UCSD-AML1 (cell line): ENCODE measurements around the gene GATD1.
A peak's percentile ranks its signal among the peaks of the same experiment; 100 is the strongest.

Source experiments
- DNase-seq: peaks from one replicate; lab custom pipeline; 2025; ENCODE audit not compliant: unreplicated experiment; lab: John Stamatoyannopoulos, UW

The GATD1 gene, protein sequence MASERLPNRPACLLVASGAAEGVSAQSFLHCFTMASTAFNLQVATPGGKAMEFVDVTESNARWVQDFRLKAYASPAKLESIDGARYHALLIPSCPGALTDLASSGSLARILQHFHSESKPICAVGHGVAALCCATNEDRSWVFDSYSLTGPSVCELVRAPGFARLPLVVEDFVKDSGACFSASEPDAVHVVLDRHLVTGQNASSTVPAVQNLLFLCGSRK

DNA sequence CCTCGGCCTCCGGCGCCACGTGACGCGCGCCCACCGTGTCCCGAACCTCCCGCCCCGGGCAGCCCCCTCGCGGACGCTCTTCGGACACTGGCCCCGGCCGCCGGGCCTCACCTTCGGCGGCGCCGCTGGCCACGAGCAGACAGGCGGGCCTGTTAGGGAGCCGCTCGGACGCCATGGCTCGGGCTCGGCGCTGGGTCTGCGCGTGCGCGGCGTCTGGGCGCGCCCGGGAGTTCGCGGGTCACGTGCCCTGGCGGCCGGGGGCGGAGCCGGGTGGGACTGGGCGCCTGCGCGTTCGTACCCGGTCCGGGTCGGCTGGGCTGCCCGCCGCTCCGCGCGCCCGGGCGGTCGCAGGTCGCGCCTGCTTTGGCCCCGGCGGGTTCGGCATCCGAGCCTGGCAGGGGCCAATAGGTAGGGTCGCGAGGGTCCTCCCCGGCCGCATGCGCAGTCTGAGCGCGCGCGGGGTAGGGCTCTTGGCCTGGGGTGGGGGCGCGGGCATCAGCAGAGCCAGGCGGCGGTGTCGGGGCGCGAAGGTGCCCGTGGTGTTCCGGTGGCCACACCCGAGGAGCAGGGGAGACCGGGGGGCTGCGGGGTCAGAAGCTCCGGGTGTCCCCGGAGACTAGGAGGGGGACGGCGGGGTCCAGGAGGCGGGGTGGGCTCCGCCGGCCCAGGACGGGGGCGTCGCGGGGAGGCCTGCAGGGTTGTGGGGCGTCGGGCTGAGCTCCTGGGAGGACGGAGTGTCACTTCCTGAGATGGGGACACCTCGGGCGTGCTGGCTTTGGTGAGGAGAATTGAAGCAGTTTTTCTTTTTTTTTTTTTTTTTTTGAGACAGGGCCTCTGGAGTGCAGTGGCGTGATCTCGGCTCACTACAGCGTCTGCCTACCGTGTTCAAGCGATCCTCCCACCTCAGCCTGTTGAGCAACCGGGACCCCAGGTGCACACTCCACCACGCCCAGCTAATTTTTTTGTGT is at the start of gene GATD1:
Gene GATD1 (minus strand): TSS at position 200 of the 968 bp plus-strand sequence. CDS start 25 bp downstream, at position 175.
- DNase-seq, result peak; percentile 92

DNA sequence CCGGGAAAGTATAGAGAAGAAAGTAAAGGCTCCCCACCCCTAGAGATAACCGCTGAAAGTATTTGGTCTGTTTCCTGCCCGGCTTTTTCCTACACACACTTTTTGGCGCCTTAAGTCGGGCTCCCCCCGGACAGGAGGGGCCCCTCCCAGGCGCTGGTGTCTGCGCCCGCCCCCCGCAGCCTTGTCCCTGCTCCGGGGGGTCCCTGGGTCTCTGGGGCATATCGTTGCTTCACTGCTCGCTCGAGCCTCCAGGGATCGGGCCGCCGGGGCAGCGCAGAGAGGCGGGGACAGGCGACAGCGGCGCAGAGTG is 49.5 kb upstream of the GATD1 start:
- DNase-seq, result no peak

DNA sequence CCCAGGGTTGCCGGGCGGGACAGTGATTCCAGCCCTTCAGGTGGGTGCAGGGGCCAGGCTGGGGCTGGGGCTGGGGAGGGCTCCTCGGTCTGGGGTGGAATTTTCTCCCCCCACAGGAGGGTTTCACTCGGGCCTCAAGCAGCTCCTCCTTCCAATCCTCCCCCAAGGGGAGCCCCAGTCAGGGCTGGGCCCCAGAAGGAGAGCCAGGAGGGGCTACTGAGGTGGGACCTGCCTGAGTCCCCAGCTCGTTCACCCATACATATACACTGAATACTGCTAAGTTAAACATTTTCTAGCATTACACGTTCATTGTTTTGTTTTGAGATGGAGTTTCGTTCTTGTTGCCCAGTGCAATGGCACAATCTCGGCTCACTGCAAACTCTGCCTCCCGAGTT is 48.9 kb upstream of the GATD1 start:
- no peak for DNase-seq

DNA sequence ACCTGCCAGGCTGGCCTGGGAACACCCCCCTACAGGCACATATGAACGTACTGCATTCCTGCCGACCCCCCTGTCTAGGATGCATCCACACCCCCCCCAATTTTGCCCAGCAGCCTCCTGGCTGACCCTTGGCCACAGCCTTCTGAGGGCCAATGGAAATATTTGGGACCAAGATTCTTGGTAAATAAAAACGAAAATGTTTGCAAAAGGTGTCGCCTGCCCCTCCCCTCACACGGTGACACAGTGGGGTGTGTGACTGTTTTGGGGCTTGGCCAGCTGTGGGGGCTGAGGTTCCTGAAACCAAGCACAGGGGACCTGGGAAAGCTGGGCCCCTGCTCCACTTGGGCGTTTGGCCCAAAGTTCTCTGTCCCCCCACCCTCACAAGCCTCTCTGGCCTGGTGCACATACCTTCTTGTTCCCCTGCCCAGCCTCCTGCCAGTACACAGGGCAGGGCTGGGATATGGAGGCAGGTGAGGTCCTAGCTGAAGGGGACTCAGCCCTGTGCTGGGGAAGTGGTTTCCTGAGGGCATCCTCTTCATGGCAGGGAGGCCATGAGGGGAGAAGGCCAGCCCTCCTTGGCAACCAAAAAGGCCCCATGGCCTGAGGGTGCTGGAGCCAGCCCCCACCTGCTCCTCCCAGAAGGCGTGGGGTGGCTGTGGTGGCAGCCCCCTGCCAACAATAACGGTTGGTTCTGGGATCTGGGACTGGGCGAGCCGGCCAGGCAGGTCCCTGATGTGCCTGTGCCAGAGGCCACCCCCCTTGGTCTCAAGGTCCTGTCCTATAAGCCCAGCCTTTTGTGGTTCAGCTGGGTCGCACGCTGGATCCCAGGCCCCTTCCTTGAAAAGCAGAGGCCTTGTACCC is 48.3 kb upstream of the GATD1 start:
- DNase-seq, result no peak

DNA sequence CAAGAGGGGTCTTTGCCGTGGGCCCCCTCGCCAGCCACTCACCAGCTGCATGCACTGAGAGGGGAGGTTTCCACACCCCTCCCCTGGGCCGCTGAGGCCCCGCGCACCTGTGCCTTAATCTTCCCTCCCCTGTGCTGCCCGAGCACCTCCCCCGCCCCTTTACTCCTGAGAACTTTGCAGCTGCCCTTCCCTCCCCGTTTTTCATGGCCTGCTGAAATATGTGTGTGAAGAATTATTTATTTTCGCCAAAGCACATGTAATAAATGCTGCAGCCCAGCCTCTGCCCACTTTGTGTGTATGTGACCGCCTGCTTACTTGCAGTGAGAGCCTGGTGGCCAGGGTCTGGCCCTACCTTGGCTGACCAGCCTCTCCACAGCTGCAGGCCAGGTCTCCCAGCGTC is 47.7 kb upstream of the GATD1 start:
- DNase-seq, result no peak

DNA sequence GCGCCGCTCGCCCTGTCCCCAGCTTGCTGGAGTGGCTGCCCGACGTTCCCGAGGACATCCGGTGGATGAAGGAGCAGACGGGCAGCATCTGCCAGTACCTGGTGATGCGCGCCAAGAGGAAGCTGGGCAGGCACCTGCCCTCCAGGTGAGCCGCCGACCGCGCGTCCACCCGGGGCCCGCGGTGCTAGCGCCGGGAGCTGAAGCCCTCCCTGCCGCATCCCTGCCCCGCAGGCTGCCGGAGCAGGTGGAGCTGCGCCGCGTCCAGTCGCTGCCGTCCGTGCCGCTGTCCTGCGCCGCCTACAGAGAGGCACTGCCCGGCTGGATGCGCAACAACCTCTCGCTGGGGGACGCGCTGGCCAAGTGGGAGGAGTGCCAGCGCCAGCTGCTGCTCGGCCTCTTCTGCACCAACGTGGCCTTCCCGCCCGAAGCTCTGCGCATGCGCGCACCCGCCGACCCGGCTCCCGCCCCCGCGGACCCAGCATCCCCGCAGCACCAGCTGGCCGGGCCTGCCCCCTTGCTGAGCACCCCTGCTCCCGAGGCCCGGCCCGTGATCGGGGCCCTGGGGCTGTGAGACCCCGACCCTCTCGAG is 47.1 kb upstream of the GATD1 start:
- DNase-seq, result no peak

DNA sequence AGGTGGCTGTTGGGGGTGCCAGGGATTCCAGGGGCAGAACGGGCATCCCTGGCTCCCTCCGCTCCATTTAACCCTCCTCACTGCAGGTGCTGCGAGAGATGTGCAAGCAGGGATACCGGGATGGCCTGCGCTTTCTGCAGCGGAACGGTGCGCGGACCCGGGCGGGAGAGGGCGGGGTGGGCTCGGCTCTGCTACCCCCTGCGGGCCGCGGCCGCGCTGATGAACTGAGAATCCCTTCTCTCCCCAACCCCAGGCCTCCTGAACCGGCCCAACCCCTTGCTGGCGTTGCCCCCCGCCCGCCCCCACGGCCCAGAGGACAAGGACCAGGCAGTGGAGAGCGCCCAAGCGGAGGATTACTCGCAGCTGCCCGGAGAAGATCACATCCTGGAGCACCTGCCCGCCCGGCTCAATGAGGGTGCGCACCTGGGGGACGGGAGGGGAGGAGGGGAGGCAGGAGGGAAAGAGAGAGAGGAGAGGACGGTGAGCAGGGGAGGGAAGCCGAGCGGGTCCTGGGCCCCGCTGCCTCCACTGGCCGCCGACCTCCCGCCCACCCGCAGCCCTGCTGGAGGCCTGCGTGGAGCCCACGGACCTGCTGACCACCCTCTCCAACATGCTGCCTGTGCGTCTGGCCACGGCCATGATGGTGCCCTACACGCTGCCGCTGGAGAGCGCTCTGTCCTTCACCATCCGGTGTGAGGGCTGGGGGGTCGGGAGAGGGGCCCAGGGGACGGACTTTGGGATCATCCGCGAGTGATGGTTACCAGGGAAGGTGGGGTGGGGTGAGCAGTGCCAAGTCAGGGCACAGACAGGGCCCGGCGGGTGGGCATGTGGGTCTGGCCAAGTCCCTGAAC is 46.4 kb upstream of the GATD1 start:
- DNase-seq, result no peak

DNA sequence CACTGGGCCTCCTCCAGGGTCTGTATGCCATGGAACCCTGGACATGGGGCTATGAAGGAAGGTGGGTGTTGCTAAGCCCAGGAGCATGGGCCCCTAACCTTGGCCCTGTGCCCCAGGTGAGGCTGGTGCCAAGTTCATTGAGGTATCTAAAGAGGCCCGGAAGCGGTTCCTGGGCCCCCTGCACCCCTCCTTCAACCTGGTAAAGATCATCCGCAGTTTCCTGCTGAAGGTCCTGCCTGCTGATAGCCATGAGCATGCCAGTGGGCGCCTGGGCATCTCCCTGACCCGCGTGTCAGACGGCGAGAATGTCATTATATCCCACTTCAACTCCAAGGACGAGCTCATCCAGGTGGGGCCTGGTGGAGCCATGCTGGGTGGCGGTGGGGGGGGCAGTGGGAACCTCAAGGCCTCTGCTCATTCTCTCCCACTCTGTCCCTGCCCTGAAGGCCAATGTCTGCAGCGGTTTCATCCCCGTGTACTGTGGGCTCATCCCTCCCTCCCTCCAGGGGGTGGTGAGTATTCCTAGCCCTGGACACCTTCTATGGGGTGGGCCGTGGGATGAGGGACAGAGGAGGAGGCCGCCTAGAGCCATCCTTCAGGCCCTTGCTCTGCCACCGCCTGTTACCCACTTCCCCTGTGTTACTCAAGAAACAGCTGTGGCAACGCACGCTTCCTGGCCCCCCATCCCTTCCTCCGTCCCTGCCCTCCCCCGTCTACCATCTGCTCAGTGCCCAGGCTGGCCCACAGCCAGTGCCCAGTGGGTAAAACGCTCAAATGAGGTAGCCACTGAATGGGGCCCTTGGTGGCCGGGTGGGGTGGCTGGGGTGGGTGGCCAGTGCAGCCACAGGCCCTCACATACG is 44.5 kb upstream of the GATD1 start:
- DNase-seq, result no peak

DNA sequence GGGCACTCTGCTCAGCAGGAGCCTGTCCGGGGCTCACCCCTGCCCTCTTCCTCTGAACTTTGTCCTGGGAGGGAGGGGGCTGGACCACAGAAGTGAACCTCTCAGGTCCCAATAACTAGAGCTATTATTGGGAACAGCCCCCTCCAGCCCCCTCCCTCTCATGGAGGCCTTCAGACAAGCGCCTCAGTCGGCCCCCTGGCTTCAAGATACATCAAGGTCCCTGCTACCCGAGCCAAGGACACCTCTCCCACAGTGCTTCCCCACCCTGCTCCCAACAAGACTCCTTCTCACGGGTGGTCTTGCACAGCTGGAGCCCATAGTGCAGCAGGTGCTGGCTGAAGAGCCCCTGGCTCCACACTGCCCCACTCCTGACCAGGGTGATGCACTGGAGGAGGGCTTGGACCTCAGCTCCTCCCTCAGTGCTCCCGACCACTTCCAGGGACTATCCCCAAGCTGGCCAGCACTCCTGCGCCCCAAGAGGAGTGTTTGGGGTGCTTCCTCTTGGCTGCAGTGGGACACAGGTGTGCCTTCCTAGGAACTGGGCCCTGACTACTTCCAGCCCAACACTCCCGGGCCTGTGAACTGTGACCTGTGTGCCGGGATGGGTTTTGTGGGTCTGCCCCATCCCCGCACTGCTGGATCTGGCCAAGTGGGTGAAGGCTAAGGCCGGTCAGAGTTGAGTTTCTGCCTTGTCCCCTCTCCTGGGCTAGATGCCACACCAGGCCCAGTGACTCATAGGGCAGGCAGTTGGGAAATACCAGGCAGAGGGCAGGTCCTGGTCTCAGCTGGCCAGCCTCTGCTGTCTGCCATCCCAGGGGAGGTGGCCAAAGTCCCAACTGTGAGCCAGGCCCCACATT is 43.6 kb upstream of the GATD1 start:
- no peak for DNase-seq

DNA sequence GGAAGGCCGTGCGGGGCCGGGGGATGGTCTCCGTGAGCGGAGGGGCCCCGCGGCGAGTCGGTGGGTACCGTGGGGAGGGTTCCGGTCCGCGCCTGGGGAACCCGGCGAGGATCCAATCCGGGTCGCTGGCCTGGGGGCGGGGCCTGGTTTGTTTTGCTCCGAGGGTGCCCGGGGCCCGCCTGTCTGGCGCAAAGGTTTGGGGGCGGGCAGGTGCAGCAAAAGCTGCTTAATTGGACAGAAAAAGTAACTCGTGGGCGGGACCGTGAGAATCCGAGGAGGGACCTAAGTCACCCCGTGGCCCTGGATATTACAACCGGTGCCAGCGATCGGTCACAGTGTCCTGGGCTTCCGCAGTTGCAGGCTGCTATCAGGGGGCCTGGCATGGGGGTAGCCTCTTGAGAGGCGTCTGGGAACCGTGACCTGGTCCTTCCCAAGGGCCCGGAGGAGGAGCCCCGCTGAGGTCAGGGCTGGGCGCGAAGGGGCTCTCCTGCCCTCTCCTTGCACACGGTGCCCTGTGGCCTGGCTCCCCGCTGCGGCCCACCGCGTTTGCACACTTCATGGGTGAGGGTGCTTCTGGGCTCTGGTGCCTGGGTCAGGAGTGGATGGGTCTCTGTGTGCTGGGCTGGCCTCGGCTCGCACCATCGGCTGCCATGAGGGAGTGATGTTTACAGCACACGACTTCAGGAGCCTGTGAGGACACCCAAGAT is 42.8 kb upstream of the GATD1 start:
- DNase-seq, result peak; percentile 90

DNA sequence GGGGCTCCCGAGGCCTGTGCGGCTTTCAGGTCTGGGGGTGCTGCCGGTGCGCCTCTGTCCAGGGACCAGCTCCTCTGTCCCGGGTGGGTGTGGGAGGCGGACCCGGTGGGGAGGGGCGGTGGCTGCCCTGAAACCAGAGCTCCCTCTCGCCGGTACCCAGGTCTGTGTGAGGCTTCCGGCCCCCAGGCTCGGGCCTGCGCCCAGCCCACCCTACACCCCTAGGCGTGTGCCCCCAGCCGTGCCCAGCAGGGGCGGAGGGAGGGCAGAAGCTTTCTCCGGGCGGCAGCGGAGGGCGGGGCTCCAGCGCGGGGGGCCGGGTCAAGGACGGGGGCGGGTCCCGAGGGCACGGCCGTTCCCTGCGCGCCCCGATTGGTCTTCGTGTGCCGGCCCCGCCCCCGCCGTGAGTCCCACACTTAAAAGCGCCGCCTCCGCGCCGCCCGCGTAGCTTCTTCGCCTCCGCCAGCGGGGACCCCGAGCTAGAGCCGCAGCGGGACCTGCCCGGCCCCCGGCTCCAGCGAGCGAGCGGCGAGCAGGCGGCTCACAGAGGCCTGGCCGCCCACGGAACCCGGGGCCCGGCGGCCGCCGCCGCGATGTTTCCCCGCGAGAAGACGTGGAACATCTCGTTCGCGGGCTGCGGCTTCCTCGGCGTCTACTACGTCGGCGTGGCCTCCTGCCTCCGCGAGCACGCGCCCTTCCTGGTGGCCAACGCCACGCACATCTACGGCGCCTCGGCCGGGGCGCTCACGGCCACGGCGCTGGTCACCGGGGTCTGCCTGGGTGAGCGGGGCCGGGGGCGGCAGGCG is 42.0 kb upstream of the GATD1 start:
- DNase-seq, result peak; percentile 92

DNA sequence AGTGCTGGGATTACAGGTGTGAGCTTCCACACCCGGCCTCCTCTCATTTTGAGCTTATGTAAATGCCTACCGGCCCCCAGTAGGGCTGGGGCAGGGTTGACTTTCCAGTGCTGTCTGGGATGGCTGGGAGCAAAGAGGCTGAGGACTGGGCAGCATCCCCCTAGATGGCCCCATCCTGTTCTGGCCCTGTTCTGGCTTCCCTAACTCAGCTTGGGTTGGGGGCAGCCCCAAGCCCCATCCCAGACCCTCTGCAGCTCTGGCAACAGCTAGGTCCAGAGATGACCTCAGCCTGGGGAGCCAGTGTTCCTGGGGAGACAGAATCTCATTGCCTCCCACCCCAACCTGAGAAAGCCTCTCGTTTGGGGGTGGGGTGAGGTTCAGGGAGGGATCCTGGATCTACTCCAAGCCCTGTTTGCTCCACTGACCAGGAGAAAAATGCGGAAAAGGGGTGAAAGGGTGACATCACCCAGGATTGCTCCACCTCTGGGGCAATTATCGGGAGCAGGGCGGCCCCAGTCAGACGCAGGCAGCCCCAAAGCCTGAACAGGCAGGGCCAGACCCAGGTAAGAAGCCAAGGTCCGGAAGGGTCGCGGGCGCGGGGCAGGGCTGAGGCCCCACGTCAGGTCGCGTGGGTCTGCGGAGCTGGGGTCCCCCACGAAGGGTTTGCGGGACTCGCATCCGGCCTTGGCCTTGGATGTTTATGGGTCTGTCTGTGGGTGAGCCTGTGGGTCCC is 41.3 kb upstream of the GATD1 start, which contains the start of gene PNPLA2:
Gene PNPLA2 (plus strand): TSS at position 519 of the 733 bp plus-strand sequence. CDS start 805 bp downstream, outside the sequence.
- DNase-seq, result no peak

DNA sequence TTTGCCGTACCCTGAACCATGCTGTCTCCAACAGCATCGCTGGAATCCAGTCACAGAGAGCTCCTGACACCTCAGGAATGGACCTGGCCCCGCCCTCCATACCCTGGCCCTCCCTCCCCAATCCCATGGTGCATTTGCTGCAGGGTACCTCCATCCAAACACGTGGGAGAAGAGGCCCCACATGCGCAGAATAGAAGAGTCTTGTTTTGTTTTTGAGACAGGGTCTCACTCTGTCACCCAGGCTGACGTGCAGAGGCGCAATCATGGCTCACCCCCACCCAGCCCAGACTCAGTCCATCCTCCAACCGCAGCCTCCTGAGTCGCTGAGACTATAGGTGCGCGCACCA is 39.1 kb upstream of the GATD1 start:
- DNase-seq, result no peak

DNA sequence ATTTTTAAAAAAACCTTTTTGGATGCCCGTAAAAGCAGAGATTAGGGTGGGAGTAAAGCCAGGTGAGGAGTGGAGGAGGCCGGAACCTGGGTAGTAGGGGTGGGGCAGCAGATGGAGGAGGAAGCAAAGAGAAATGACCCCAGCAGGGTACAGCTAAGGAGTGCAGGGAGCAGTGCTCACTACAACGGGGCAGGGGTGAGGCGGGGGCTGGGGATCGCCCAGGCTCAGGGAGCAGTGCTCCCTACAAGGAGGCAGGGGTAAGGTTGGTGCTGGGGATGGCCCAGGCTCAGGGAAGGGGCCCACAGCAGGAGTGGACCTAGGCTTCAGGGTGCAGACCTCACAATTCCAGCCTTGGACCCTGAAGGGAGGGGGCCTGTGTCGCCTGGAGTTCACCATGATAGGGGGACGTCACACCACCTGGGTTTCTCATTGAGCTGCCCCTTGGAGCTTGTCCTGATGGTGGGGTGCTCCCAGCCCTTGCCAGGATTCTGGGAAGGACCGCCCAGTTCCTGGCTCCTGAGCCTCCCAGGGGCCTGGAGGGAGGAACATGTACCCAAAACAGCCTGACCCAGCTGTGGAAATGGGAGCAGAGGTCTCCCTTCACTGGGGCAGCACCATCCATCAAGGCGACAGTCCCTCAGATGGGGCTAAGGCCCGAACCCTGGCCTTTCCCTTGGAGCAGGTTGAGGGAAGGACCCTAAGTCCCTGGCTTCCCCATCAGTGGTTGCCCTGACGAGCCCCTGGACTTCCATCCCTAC is 38.6 kb upstream of the GATD1 start:
- no peak for DNase-seq

DNA sequence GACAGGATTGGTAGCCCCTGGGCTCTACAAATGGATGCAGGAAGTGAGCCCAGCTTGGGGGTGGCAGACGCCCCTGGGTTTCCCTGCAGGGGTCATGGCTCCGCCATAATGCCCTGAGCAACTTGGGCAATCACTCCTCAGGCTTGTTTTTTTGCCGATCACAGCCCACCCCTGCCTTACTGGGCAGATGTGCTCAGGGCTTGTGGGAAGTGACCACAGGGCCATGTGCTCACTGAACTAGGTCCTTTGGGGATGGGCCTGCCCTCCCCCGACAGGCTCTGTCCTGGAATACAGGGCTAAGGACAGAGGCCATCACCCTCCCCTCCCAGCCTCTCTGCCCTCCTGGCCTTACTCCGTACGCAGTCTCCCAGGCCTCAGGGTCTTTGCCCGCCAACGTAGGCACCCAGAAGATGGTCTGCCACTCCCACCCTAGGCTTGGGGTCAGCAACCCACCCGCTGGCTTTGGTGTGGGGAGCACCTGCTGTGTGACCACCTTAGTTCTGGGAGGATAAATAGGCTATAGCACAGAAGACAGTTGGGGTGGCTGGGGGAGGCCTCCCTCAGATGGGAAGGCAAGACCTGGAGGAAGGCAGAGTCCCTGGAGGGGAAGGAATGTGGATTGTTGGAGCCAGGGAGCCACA is 36.3 kb upstream of the GATD1 start:
- DNase-seq, result no peak
